KOPT-K1 (cell line): ENCODE measurements around the gene DNM3.
"Not testable (repeated sequence)": the region's sequence is repeated elsewhere in the genome, so short reads cannot be mapped to it uniquely, and the experiment has no call there.

Experiments
- H3K27ac ChIP-seq: fragments of 200-600 bp; sonication (generic); 2 replicates; pipeline ENCODE4 v1.5.1; 2016; ENCODE audit warnings: antibody characterized with exemption, mild to moderate bottlenecking, low read depth, low read length; ENCODE audit not compliant: poor library complexity, severe bottlenecking
- H3K36me3 ChIP-seq: fragments of 200-600 bp; sonication (generic); 2 replicates; pipeline ENCODE4 v1.5.1; 2017; ENCODE audit warnings: antibody characterized with exemption, mild to moderate bottlenecking, low read length, moderate library complexity; ENCODE audit not compliant: insufficient read depth
- H3K9me3 ChIP-seq: fragments of 200-600 bp; sonication (generic); 2 replicates; pipeline ENCODE4 v1.5.1; 2017; ENCODE audit warnings: antibody characterized with exemption, low read length, mild to moderate bottlenecking; ENCODE audit not compliant: insufficient read depth, poor library complexity, severe bottlenecking

DNM3 gene

GRCh38 chr1:171841050-171841910 lies at the start of gene DNM3:
TSS of gene DNM3 (plus strand) at chr1:171841498. CDS start at chr1:171841657, 159 bp downstream.
- no peak within 1 kb of the TSS for H3K27ac ChIP-seq
- peaks cover 6% of the 10 kb centered on the region for H3K9me3 ChIP-seq
- H3K36me3 ChIP-seq: no peaks in the 10 kb centered on the region

- Histone ChIP-seq H3K36me3 (peaks cover 100% of the 10 kb centered on the region), H3K9me3 (no peaks in the 10 kb centered on the region), H3K27ac (no peak overlapping the region)
These were observed 48.5 kb upstream of the DNM3 start for GRCh38 chr1:171792656-171793369.

- peaks cover 100% of the 10 kb centered on the region for H3K36me3 ChIP-seq
- no peaks in the 10 kb centered on the region for H3K9me3 ChIP-seq
- H3K27ac ChIP-seq: no peak overlapping the region
These were observed 47.7 kb upstream of the DNM3 start for GRCh38 chr1:171793636-171794035.

- Histone ChIP-seq H3K27ac (no peak overlapping the region), H3K9me3 (no peaks in the 10 kb centered on the region), H3K36me3 (peaks cover 100% of the 10 kb centered on the region)
These were observed 47.2 kb upstream of the DNM3 start for GRCh38 chr1:171794085-171794484.

GRCh38 chr1:171796592-171796991 lies 44.7 kb upstream of the DNM3 start:
- H3K9me3 ChIP-seq: no peaks in the 10 kb centered on the region
- peaks cover 92% of the 10 kb centered on the region for H3K36me3 ChIP-seq
- no peak overlapping the region for H3K27ac ChIP-seq

- Histone ChIP-seq H3K36me3 (peaks cover 78% of the 10 kb centered on the region), H3K9me3 (no peaks in the 10 kb centered on the region), H3K27ac (no peak overlapping the region)
These were observed 43.0 kb upstream of the DNM3 start for GRCh38 chr1:171798311-171798710.

- Histone ChIP-seq H3K9me3 (no peaks in the 10 kb centered on the region), H3K27ac (no peak overlapping the region), H3K36me3 (peaks cover 73% of the 10 kb centered on the region)
These were observed 42.5 kb upstream of the DNM3 start for GRCh38 chr1:171798765-171799164.

GRCh38 chr1:171799166-171799565 lies 42.1 kb upstream of the DNM3 start:
- Histone ChIP-seq H3K9me3 (no peaks in the 10 kb centered on the region), H3K36me3 (peaks cover 69% of the 10 kb centered on the region), H3K27ac (no peak overlapping the region)

- H3K27ac ChIP-seq, H3K9me3 ChIP-seq: not testable (repeated sequence)
- H3K36me3 ChIP-seq: peaks cover 64% of the 10 kb centered on the region
These were observed 41.6 kb upstream of the DNM3 start for GRCh38 chr1:171799698-171800097.

GRCh38 chr1:171800342-171800741 lies 41.0 kb upstream of the DNM3 start:
- Histone ChIP-seq H3K9me3 (no peaks in the 10 kb centered on the region), H3K27ac (no peak overlapping the region)

GRCh38 chr1:171800851-171801250 lies 40.4 kb upstream of the DNM3 start:
- Histone ChIP-seq H3K27ac (no peak overlapping the region), H3K9me3 (no peaks in the 10 kb centered on the region), H3K36me3 (peaks cover 52% of the 10 kb centered on the region)

More at GRCh38 chr1:171800342-171800741, 41.0 kb upstream of the DNM3 start:
- H3K36me3 ChIP-seq: peaks cover 57% of the 10 kb centered on the region

GRCh38 chr1:171801487-171801891 lies 39.8 kb upstream of the DNM3 start:
- no peak overlapping the region for H3K27ac ChIP-seq
- H3K9me3 ChIP-seq: no peaks in the 10 kb centered on the region
- peaks cover 46% of the 10 kb centered on the region for H3K36me3 ChIP-seq

GRCh38 chr1:171802207-171802606 lies 39.1 kb upstream of the DNM3 start:
- Histone ChIP-seq H3K36me3 (peaks cover 39% of the 10 kb centered on the region), H3K9me3 (no peaks in the 10 kb centered on the region), H3K27ac (no peak overlapping the region)

GRCh38 chr1:171803045-171803444 lies 38.3 kb upstream of the DNM3 start:
- H3K36me3 ChIP-seq: peaks cover 30% of the 10 kb centered on the region
- no peak overlapping the region for H3K27ac ChIP-seq
- H3K9me3 ChIP-seq: no peaks in the 10 kb centered on the region

GRCh38 chr1:171803461-171804022 lies 37.8 kb upstream of the DNM3 start:
- Histone ChIP-seq H3K27ac (no peak overlapping the region), H3K9me3 (no peaks in the 10 kb centered on the region), H3K36me3 (peaks cover 25% of the 10 kb centered on the region)
